Astrocyte (in vitro differentiated cells and primary cell): ENCODE data around the gene CSPG5.

Experiments used
- EZH2 ChIP-seq: IDR thresholded peaks from 2 replicates; pipeline ENCODE4 v1.6.1; 2012; ENCODE audit warnings: mild to moderate bottlenecking, low read length, inconsistent platforms; ENCODE audit not compliant: insufficient read depth
- TF ChIP-seq, protein P1 (sequence below): IDR thresholded peaks from 2 replicates; pipeline ENCODE4 v1.5.1; 2011; ENCODE audit warnings: low read depth, mild to moderate bottlenecking, inconsistent platforms, low read length, moderate library complexity; ENCODE audit not compliant: insufficient read depth

GRCh38 chr3:47603332-47603731 is 24.7 kb upstream of the CSPG5 start:
- TF ChIP-seq EZH2: no peak
- TF ChIP-seq, protein P1, sequence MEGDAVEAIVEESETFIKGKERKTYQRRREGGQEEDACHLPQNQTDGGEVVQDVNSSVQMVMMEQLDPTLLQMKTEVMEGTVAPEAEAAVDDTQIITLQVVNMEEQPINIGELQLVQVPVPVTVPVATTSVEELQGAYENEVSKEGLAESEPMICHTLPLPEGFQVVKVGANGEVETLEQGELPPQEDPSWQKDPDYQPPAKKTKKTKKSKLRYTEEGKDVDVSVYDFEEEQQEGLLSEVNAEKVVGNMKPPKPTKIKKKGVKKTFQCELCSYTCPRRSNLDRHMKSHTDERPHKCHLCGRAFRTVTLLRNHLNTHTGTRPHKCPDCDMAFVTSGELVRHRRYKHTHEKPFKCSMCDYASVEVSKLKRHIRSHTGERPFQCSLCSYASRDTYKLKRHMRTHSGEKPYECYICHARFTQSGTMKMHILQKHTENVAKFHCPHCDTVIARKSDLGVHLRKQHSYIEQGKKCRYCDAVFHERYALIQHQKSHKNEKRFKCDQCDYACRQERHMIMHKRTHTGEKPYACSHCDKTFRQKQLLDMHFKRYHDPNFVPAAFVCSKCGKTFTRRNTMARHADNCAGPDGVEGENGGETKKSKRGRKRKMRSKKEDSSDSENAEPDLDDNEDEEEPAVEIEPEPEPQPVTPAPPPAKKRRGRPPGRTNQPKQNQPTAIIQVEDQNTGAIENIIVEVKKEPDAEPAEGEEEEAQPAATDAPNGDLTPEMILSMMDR: no peak
